Measurements from ENCODE around the gene ABTB2. TPM values are rescaled to one million over a fixed set of nuclear protein-coding genes. Genes with fewer than 3 reads are reported as not detected.

ABTB2 gene
- total RNA-seq, 1 donor from 2014 or later: 3.1 TPM

- Mint-ChIP-seq H3K4me1 (peaks cover 7% of the 10 kb centered on the region), H3K4me3 (no peak overlapping the region), H3K27me3 (ENCODE audit: low read depth) (no peaks in the 10 kb centered on the region), H3K9me3 (no peaks in the 10 kb centered on the region), H3K27ac (no peak overlapping the region), H3K36me3 (peaks cover 4% of the 10 kb centered on the region)
- no peak for TF ChIP-seq CTCF (IDR thresholded peaks at IDR 0.05; ENCODE audit: unreplicated experiment)
- DNase-seq (ENCODE audit: low spot score in 2 of 2, unreplicated experiment in 2 of 2): no peak
Observed at GRCh38 chr11:34151916-34152845, 205.6 kb downstream of the ABTB2 start.

GRCh38 chr11:34151166-34151565 is 206.6 kb downstream of the ABTB2 start:
- no peaks in the 10 kb centered on the region for H3K27me3 Mint-ChIP-seq (ENCODE audit: low read depth)
- peaks cover 7% of the 10 kb centered on the region for H3K4me1 Mint-ChIP-seq
- H3K9me3 Mint-ChIP-seq: no peaks in the 10 kb centered on the region
- no peak for TF ChIP-seq CTCF (IDR thresholded peaks at IDR 0.05; ENCODE audit: unreplicated experiment)
- no peak for DNase-seq (ENCODE audit: low spot score in 2 of 2, unreplicated experiment in 2 of 2)
- H3K36me3 Mint-ChIP-seq: peaks cover 8% of the 10 kb centered on the region
- H3K27ac Mint-ChIP-seq: no peak overlapping the region
- no peak overlapping the region for H3K4me3 Mint-ChIP-seq

GRCh38 chr11:34150494-34151151 is 207.2 kb downstream of the ABTB2 start:
- peaks cover 12% of the 10 kb centered on the region for H3K36me3 Mint-ChIP-seq
- no peaks in the 10 kb centered on the region for H3K9me3 Mint-ChIP-seq
- no peak for DNase-seq (ENCODE audit: low spot score in 2 of 2, unreplicated experiment in 2 of 2)
- H3K27ac Mint-ChIP-seq: peak overlapping the region; percentile 53
- H3K4me3 Mint-ChIP-seq: no peak overlapping the region
- TF ChIP-seq CTCF (IDR thresholded peaks at IDR 0.05; ENCODE audit: unreplicated experiment): no peak
- H3K27me3 Mint-ChIP-seq (ENCODE audit: low read depth): no peaks in the 10 kb centered on the region
- H3K4me1 Mint-ChIP-seq: peaks cover 7% of the 10 kb centered on the region

GRCh38 chr11:34149786-34150185 is 208.0 kb downstream of the ABTB2 start:
- H3K36me3 Mint-ChIP-seq: peaks cover 14% of the 10 kb centered on the region
- no peaks in the 10 kb centered on the region for H3K27me3 Mint-ChIP-seq (ENCODE audit: low read depth)
- no peak overlapping the region for H3K27ac Mint-ChIP-seq
- no peaks in the 10 kb centered on the region for H3K9me3 Mint-ChIP-seq
- no peak overlapping the region for H3K4me3 Mint-ChIP-seq
- H3K4me1 Mint-ChIP-seq: peaks cover 7% of the 10 kb centered on the region
- TF ChIP-seq CTCF (IDR thresholded peaks at IDR 0.05; ENCODE audit: unreplicated experiment): no peak
- no peak for DNase-seq (ENCODE audit: low spot score in 2 of 2, unreplicated experiment in 2 of 2)

GRCh38 chr11:34149274-34149673 is 208.5 kb downstream of the ABTB2 start:
- H3K36me3 Mint-ChIP-seq: peaks cover 17% of the 10 kb centered on the region
- no peaks in the 10 kb centered on the region for H3K9me3 Mint-ChIP-seq
- TF ChIP-seq CTCF (IDR thresholded peaks at IDR 0.05; ENCODE audit: unreplicated experiment): no peak
- H3K27me3 Mint-ChIP-seq (ENCODE audit: low read depth): no peaks in the 10 kb centered on the region
- no peak overlapping the region for H3K27ac Mint-ChIP-seq
- DNase-seq (ENCODE audit: low spot score in 2 of 2, unreplicated experiment in 2 of 2): no peak
- H3K4me1 Mint-ChIP-seq: peaks cover 7% of the 10 kb centered on the region
- no peak overlapping the region for H3K4me3 Mint-ChIP-seq
